ENCODE data around the gene PLPP7. TPM values are rescaled to one million over a fixed set of nuclear protein-coding genes. Genes with fewer than 3 reads are reported as not detected.

Gene PLPP7
- total and polyA plus RNA-seq, 7 donors: 19.4 to 156 (median 90.5) TPM

GRCh38 chr9:131252120-131252519, 37.4 kb upstream of the PLPP7 start:
- Histone ChIP-seq H3K27ac (no peak overlapping the region), H3K9me3 (no peaks in the 10 kb centered on the region), H3K4me3 (peak overlapping the region; percentile 29), H3K4me1 (peaks cover 36% of the 10 kb centered on the region), H3K36me3 (ENCODE audit: insufficient read depth in 1 of 2, low read depth in 1 of 2) (no peaks in the 10 kb centered on the region), H3K27me3 (ENCODE audit: insufficient read depth in 3 of 3, low read length in 2 of 3) (no peaks in the 10 kb centered on the region)
- intact Hi-C loops (cut with DNase I): no loop called here
- ATAC-seq (no peak), DNase-seq (no peak)
- TF ChIP-seq CTCF (IDR thresholded peaks at IDR 0.05): no peak
- 91 to 95% (median 94%) methylated on average over 23 of the region's 23 CpGs for WGBS, 3 donors

- Histone ChIP-seq H3K36me3 (ENCODE audit: insufficient read depth in 1 of 2, low read depth in 1 of 2) (peaks cover 0 to 6% of the 10 kb centered on the region in 2 donors), H3K4me1 (peaks cover 47% of the 10 kb centered on the region), H3K4me3 (no peak overlapping the region), H3K27ac (peak overlapping the region; percentile 89), H3K9me3 (no peaks in the 10 kb centered on the region), H3K27me3 (ENCODE audit: insufficient read depth in 3 of 3, low read length in 2 of 3) (no peaks in the 10 kb centered on the region)
- ATAC-seq (peak; percentile 81 to 88 (median 84)), DNase-seq (peak; percentile 67 to 87)
- 22 to 41% (median 28%) methylated on average over 14 of the region's 14 CpGs for WGBS, 3 donors
- intact Hi-C loops (cut with DNase I): no loop called here
- no peak for TF ChIP-seq CTCF (IDR thresholded peaks at IDR 0.05)
These were observed 35.5 kb upstream of the PLPP7 start for GRCh38 chr9:131253891-131254491.

- ATAC-seq (no peak), DNase-seq (no peak)
These were observed 34.9 kb upstream of the PLPP7 start for GRCh38 chr9:131254626-131255025.

GRCh38 chr9:131255676-131256197, 33.8 kb upstream of the PLPP7 start:
- DNase-seq (no peak), ATAC-seq (peak; percentile 4 to 69 (median 28))
- H3K9me3 ChIP-seq: no peaks in the 10 kb centered on the region
- 29 to 55% (median 29%) methylated on average over 8 of the region's 8 CpGs for WGBS, 3 donors
- H3K27ac ChIP-seq: peak overlapping the region; percentile 89
- no peak for TF ChIP-seq CTCF (IDR thresholded peaks at IDR 0.05)
- peaks cover 0 to 23% of the 10 kb centered on the region in 2 donors for H3K36me3 ChIP-seq (ENCODE audit: insufficient read depth in 1 of 2, low read depth in 1 of 2)
- intact Hi-C loops (cut with DNase I): loop anchor here in 1 of 2 donors (5.0 kb wide), 1 partner anchor 82 kb away; no protein-coding TSS in a partner anchor
- H3K27me3 ChIP-seq (ENCODE audit: insufficient read depth in 3 of 3, low read length in 2 of 3): no peaks in the 10 kb centered on the region
- no peak overlapping the region for H3K4me3 ChIP-seq
- peaks cover 47% of the 10 kb centered on the region for H3K4me1 ChIP-seq

More at GRCh38 chr9:131254626-131255025, 34.9 kb upstream of the PLPP7 start:
- H3K4me1 ChIP-seq: peaks cover 47% of the 10 kb centered on the region
- H3K36me3 ChIP-seq (ENCODE audit: insufficient read depth in 1 of 2, low read depth in 1 of 2): peaks cover 0 to 12% of the 10 kb centered on the region in 2 donors
- H3K27ac ChIP-seq: peak overlapping the region; percentile 89
- no peaks in the 10 kb centered on the region for H3K27me3 ChIP-seq (ENCODE audit: insufficient read depth in 3 of 3, low read length in 2 of 3)
- no peaks in the 10 kb centered on the region for H3K9me3 ChIP-seq
- no peak for TF ChIP-seq CTCF (IDR thresholded peaks at IDR 0.05)
- 54 to 85% (median 59%) methylated on average over 14 of the region's 14 CpGs for WGBS, 3 donors
- intact Hi-C loops (cut with DNase I): loop anchor here in 1 of 2 donors (5.0 kb wide), 1 partner anchor 83 kb away; no protein-coding TSS in a partner anchor
- no peak overlapping the region for H3K4me3 ChIP-seq
